ENCODE measurements around the gene SNX21.
"Not testable (repeated sequence)": the region's sequence is repeated elsewhere in the genome, so short reads cannot be mapped to it uniquely, and the experiment has no call there.

The SNX21 gene

GRCh38 chr20:45823949-45824835, 9.4 kb upstream of the SNX21 start:
- DNase-seq = peak; percentile 33 to 41

DNA sequence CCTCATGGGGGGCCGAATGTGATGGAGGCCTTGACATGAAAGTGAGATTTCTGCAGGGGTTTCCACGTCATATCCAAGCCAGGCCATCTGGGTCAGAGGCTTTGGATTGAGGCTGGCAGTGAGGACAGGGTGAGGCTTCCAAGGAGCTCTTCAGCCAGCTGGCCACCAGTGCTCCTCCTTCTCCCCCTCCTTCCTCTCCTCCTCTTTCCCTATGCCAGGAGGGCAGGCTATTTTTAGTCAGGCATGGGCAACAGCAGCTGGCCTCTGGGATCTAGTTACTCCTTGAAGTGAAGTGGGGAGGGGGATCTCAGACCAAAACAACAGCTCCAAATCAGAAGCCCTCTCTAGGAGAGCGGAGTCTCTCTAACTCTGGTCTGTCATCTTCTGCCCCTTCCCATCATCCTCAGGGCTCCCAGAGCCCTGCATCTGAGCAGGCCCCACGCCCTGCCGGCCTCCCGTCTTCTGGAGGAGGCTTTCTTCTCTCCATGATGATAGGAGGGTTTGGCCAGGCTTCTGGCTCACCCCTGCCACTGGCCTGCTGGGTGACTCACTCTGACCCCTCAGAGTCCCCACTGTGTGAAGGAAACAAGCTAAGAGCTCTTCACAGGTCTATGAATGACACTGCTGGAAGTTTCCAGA, 7.1 kb upstream of the SNX21 start:
- DNase-seq = no peak

GRCh38 chr20:45827030-45827652, 6.5 kb upstream of the SNX21 start, which contains the start of gene TNNC2:
Gene TNNC2, minus strand, starts transcription at chr20:45827312. Its CDS starts 64 bp downstream, at chr20:45827248.
- DNase-seq = no peak

- DNase-seq = no peak
These were observed 5.9 kb upstream of the SNX21 start for GRCh38 chr20:45827712-45828111.

DNA sequence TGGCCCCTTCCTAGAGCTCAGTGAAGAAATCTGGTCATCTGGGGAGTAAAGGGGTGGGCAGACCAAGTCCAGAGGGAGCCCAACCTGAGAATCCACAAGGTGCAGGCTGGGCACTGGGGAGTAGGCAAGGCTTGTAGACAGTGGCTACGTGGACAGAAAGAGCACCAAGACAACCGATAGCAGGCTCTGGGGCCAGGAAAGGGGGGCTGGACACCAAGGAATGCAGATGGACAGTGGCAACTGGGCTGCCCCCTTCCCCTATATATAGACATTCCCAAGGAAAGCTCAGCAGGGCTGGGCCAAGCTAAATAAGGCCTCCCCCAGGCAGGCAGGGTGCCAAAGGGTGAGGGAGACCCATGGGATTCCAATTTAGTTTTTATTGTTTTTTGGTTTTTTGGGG, 5.0 kb upstream of the SNX21 start:
- no peak for DNase-seq

DNA sequence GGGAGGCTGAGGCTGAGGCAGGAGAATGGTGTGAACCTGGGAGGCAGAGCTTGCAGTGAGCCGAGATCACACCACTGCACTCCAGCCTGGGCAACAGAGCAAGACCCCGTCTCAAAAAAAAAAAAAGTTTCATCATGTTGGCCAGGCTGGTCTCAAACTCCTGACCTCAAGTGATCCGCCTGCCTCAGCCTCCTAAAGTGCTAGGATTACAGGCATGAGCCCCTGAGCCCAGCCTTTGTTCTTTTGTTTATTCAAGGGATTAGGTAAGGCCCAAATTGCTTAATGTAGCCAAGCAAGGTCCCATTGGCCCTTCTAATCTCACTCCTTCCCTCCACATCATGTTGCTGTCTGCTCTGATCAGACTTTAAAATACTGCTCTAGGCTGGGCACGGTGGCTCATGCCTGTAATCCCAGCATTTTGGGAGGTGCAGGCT, 3.9 kb upstream of the SNX21 start:
- not testable (repeated sequence) for DNase-seq

DNA sequence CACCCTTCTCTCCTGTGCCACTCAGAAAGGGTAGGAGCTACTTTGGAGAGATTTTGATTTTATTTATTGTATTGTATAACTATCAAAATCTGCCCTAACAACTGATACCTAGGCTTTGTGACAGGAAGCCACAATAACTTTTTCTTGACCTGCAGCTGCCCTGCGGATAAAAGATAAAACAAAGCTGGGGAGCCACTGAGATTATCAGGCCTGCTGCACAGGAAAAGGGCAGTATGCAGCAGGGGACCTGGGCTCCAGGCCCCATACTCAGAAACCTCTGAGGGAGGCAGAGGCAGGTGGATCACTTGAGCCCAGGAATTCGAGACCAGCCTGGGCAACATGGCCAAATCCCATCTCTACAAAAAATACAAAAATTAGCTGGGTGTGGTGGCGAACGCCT, 980 bp upstream of the SNX21 start:
- no peak for DNase-seq

- DNase-seq = peak in 1 of 2 donors; percentile 36
These were observed 541 bp downstream of the SNX21 start for GRCh38 chr20:45833883-45834796.

GRCh38 chr20:45834797-45835161, 1.2 kb downstream of the SNX21 start:
- DNase-seq = no peak

GRCh38 chr20:45835329-45835765, 1.7 kb downstream of the SNX21 start:
- DNase-seq = no peak

DNA sequence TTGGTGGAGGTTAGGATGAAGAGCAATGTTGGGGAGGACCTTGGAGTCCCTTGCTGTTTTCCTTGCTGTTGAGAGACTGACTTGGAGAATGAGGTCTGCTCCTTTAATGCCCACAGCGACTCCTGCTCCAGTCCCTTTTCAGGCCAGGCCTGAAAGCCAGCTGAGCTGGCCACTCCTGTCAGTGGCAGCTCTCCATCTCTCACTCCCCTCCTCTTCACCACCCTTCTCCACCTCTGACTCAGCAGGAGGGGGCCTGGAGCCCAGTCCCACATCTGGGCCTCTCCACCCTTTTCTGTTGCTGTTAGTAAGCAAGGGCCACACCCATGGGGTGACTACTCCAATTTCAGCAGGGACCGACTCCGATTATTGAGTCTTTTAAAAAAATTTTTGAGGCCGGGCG, 2.2 kb downstream of the SNX21 start:
- no peak for DNase-seq

GRCh38 chr20:45836841-45837240, 3.2 kb downstream of the SNX21 start:
- no peak for DNase-seq

- DNase-seq = no peak
These were observed 7.2 kb downstream of the SNX21 start for GRCh38 chr20:45840700-45841198.

DNA sequence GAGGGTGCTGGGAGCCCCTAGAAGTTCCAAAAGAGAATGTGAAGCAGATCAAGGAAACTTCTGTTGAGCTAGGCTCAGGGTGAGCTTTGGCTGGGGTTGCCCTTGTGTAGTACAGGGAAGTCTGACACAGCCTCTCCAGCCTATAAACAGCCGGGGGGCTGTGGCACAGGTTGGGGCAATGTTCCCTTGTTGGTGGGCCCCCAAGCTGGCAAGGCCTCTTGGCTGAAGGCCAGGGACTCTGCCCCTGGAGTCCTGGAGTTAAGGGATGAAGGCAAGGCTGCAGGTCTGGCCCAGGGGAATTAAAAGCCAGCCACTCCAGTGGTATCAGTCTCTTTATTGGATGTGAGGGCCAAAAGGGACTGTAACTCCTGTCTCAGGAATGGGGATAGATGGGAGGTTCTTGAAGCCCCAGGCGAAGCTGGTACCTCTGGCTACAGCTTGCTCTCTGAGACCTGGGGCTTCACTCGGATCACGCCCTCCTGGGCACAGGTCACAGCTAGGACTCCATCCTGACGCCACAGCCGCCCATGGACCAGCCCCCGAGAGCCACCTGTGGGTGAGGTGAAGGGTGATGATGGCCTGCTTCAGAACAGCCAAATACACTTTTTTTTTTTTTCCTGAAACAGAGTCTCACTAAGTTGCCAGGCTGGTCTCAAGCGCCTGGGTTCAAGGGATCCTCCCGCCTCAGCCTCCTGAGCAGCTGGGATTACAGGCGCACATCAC, 8.0 kb downstream of the SNX21 start:
- no peak for DNase-seq

GRCh38 chr20:45842169-45842812, 8.7 kb downstream of the SNX21 start:
- no peak for DNase-seq

DNA sequence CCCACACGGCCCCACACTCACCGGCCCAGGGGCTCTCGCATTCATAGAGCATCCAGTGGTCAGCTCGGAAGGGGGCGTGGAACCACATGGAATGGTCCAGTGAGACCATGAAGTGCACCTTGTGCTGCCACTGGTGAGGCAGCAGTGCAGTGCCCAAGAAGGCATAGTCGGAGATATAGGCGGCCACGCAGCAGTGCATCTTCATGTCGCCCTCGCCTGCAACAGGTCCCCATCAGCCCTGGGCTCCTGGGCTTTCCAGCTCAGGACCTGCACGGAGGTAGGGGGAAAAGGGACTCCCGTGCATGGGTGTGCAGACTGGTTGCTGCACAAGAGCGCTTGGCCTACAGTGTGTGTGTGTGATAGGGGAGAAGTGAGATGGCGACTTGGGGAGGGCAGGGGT, 9.9 kb downstream of the SNX21 start:
- DNase-seq = no peak

- DNase-seq = no peak
These were observed 11.9 kb downstream of the SNX21 start for GRCh38 chr20:45845452-45845851.

GRCh38 chr20:45848421-45848820, 14.8 kb downstream of the SNX21 start:
- DNase-seq = no peak

- DNase-seq = no peak
These were observed 15.5 kb downstream of the SNX21 start for GRCh38 chr20:45848969-45849582.

- no peak for DNase-seq
These were observed 16.6 kb downstream of the SNX21 start for GRCh38 chr20:45850238-45850637.

GRCh38 chr20:45850926-45851325, 17.3 kb downstream of the SNX21 start:
- no peak for DNase-seq

Data from stimulated activated CD4-positive, alpha-beta T cell treated with anti-CD3 and anti-CD28 coated beads, Interleukin-2, amount 100 ng/mL, for 48 hours (primary cell).